Gastroesophageal sphincter (tissue), 3 donors: ENCODE measurements around the gene AFF3.

Experiments used
- EP300 ChIP-seq: sonication (generic); formaldehyde crosslinking; IDR thresholded peaks from one replicate; pipeline ENCODE4 v1.6.1; 2017; ENCODE audit warnings: antibody characterized with exemption, mild to moderate bottlenecking
- POLR2A ChIP-seq, 2 donors: fragments of 450-650 bp; IDR thresholded peaks; one replicate each; pipeline ENCODE4 v1.6.1; 2017; ENCODE audit warnings: antibody characterized with exemption in 2 of 2, mild to moderate bottlenecking in 2 of 2, moderate library complexity in 1 of 2
- POLR2AphosphoS5 ChIP-seq: sonication (generic); formaldehyde crosslinking; IDR thresholded peaks from one replicate; pipeline ENCODE4 v1.6.1; 2017; ENCODE audit warnings: antibody characterized with exemption
- TF ChIP-seq, protein P1 (sequence below), 4 experiments: fragments of 200-600 bp in 2 of 4; fragments of 450-650 bp in 2 of 4; sonication (generic) in 1 of 4; IDR thresholded peaks; one replicate each; pipeline ENCODE4 v1.5.1; 2017 to 2019; ENCODE audit warnings: antibody characterized with exemption in 4 of 4, mild to moderate bottlenecking in 2 of 4, moderate library complexity in 2 of 4

DNA sequence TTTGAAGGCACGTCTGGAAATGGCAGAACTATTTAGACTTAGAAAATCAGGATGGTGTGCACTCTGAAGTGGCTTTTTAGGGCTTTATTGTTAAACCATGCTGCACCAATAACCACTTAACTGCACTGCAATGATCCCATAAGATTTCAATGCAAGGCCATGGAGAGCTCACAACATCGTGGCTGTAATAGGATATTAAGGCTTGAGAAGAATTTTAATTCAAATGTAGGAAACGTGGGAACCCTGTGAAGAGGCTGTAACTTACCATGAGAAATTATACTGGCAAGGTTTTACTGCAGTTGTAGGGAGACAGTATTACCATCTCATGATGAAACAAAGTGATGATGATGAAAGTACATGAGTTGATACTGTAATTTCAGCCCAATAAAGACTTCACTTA, 242.5 kb downstream of the AFF3 start:
- TF ChIP-seq POLR2AphosphoS5 (no peak), POLR2A (IDR thresholded peaks at IDR 0.05) (no peak), EP300 (no peak)
- TF ChIP-seq, protein P1, sequence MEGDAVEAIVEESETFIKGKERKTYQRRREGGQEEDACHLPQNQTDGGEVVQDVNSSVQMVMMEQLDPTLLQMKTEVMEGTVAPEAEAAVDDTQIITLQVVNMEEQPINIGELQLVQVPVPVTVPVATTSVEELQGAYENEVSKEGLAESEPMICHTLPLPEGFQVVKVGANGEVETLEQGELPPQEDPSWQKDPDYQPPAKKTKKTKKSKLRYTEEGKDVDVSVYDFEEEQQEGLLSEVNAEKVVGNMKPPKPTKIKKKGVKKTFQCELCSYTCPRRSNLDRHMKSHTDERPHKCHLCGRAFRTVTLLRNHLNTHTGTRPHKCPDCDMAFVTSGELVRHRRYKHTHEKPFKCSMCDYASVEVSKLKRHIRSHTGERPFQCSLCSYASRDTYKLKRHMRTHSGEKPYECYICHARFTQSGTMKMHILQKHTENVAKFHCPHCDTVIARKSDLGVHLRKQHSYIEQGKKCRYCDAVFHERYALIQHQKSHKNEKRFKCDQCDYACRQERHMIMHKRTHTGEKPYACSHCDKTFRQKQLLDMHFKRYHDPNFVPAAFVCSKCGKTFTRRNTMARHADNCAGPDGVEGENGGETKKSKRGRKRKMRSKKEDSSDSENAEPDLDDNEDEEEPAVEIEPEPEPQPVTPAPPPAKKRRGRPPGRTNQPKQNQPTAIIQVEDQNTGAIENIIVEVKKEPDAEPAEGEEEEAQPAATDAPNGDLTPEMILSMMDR (IDR thresholded peaks at IDR 0.05) = no peak
